Right lung (tissue), 5 donors: ENCODE data around the gene PKD1. TPM values are rescaled to one million over a fixed set of nuclear protein-coding genes. Genes with fewer than 3 reads are reported as not detected.
"Not testable (repeated sequence)": the region's sequence is repeated elsewhere in the genome, so short reads cannot be mapped to it uniquely, and the experiment has no call there.

Source experiments
- DNase-seq, 2 donors: peaks; one replicate each; pipeline ENCODE4 v3.0.0-alpha.2; 2013
- polyA plus RNA-seq, 5 donors: library from polyadenylated mRNA; unstranded; fragments of 120-200 nt; gene quantifications; one replicate each; pipeline versions ENCODE4 v1.2.1 to v1.2.3, GENCODE V29; 2013; ENCODE audit warnings: inconsistent platforms in 1 of 5, low replicate concordance in 1 of 5; ENCODE audit not compliant: insufficient read length in 5 of 5, insufficient read depth in 1 of 5

The PKD1 gene
- polyA plus RNA-seq, 5 donors, result 66.7 to 168 (median 123) TPM

DNA sequence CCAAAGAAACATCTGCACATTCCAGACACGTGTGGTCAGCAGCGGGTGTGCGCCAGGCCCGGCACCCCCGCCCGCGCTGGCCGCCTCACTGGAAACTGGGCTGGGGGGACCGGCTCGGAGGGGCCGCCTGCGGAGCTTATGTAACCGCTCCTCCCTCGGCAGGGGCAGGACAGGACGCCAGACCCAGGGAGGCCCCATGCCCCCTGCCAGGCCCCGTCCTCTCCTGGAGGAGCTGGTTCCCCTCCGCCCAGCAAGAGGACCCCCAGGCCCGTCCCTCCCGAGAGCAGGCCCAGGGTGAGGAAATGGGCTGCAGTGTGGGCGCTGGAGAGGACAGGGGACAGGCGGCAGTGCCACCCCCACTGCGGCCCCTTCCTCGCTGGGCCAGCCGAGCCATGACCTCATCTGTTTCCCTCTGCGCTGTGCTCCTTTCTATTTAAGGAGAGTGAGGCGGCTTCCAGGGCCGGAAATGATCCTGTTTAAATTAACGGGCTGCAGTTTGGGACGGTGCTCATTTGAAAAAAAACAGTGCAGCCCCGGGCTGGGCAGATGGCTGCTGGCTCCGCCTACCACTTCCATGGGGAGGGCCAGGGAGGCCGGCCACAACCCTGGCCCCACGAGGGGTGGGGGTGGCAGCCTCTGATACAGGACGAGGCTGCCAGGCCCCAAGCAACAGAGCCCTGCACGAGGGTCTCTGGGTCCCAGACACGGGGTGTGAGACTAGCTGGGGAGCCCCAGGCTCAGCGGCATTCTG is 10.8 kb downstream of the PKD1 start:
- peak; percentile 82 to 83 for DNase-seq

DNA sequence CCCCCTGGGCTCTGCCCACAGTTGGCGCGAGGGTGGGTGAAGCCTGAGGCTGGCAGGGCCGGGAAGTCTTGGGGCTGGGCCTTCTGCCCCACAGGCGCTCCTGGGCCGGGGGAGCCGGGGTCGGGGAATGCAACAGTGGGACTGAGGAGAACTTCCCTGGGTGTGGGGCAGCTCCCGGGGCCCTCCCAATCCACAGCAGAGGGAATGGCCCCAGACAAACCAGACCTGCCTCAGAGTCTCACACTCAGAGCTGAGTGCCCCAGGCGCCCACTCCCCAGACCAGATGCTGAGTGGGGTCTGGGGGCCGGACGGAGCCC is 11.4 kb downstream of the PKD1 start:
- DNase-seq, result not testable (repeated sequence)

DNA sequence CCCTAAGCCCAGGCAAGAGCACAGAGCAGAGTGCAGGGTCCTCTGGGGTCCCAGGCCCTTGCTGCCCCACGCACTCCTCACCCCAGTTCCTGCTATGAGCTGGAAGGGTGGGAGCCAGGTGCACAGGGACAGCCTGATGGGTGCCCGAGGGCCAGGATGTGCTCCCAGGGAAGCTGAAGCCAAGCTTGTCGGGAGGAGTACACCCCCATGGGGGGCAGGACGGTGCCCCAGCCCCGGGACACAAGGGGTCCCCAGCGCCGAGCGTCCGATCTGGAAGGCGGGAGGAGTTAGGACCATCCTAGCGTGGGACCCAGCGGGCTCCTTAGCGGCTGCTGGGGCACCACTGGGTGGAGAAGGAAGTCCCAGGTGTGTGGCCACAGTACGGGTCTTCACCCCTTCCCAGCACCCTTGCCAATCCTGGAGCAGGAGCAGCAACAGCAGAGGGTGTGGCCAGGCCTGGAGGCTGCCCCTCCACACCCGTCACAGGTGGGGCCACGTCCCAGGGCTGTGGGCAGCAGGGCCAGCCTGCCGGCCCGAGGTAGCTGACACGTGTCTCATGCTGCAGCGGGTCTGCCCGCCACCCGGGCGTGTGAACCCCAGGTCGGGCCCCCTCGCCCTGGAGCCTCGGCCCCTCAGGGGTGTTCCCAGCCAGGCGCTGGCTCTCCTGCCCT is 11.9 kb downstream of the PKD1 start:
- DNase-seq, result not testable (repeated sequence)

DNA sequence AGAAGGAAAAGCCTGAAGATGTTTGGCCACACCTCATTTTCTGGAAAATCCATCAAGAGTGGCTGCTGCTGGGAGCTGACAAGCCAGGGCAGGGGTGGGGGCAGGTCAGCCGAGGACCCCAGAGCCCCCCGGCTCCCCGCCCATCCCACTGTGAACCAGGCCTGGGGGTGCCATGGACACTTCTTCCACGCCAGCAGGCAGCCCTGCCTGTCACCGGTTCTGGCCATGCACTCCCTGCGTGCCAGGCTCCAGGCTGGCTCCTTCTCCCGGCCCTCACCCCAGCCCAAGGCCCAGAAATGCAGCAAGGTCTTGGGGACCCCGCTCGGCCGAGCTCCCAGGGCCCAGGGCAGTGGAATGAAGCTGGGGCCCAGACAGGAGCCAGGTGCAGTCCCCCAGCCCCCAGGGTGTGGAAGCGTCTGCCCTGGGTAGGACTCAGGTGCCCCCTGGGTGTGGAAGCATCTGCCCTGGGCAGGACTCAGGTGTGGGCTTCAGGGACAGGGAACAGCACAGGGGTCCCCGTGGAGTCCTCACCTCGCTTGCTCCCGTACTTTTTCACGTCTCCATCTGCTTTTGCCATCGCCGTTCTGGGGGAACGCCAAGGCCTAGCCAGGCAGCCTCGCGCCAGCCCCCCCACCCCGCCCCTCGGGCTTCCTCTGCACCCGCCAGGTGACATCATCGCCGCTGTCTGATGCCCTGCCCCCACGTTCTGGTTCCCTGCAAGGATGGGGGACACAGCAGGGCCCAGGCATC is 12.6 kb downstream of the PKD1 start:
- DNase-seq, result not testable (repeated sequence)

DNA sequence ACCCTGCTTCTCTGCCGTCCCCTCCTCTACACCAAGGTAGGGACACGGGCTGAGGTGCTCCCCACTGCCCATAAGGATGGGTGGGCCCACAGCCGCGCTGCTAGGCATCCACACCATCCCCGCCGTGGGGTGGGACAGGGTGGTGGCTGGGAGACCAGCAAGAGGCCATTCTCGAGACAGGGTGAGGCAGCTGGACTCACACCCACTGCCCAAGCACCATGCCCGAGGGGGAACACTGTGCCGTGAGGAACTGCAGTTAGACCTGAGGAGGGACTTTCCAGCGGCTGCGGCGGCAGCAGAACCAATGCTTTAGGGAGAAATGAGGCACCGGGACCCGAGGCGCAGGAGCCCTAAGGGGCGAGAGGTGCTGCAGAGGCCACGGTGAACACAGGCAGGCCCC is 13.3 kb downstream of the PKD1 start:
- no peak for DNase-seq

DNA sequence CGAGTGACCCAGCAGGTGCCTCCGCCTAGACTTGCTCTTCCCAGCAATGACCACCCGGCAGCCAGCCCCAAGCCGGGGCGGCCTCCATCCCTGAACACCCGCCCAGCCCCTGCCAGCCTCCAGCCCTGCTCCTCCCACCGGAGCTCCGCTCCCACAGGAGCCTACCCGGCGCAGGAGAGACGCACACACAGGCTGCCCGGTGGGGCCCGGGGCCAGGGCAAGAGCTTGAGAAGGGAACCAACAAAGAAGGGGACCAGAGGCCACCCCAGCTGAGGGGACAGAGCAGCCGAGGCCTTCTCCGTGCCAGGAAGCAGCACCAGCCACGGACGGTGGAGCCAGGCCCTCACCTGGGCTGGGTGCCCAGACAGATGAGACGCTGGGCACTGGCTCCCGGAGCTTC is 13.8 kb downstream of the PKD1 start:
- no peak for DNase-seq

DNA sequence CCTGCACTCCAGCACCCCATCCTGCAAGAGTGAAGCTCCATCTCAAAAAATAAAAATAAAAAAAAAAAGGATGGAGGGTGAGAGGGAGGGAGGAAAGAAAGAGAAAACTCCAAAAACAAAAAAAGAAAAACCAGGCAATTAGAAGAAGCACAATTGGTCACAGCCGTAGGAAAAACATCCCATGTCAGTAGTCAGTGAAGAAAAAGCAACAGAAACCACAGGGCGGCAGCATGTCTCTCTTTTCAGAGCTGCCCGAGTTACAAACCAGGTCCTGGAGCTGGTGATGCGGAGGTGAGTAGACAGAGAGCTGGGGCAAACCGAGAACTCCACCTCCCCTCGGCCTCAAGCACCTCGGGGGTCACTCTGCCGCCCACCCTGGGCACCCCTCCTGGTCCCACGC is 14.4 kb downstream of the PKD1 start:
- DNase-seq, result not testable (repeated sequence)

DNA sequence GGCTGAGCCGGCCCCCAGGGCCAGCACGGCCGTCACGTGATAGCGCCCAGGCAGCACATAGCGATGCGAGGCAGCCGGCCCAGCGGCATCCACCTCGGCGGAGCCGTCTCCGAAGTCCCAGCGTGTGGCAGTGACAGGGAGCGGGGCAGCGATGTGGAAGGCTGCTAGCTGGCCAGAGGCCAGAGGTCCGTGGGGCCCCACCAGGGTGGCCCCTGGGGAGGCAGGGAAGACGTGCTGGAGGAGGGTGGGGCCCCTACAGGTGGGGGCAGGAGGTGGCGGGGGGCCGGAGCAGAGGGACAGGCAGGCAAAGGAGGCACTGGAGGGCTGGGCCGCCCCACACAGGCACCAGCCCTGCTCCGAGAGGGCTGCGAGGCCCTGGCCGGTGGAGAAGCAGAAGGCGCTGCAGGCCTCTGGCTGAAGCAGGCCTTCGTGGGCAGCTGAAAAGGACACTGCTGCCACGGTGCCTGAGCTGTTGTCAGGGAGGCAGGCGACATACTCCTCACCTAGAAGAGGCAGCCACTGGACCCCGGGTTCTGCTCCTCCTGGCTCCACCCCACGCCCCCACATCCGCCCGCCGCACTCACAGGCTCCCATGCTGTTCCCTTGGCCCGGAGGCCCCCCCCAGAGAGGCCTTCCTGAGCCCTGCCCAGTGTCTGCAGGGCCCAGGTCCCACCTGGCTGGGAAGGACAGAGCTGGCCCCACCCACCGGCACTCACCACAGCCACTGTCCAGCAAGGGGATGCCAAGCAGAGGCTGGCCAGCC is 17.6 kb downstream of the PKD1 start:
- DNase-seq, result not testable (repeated sequence)

DNA sequence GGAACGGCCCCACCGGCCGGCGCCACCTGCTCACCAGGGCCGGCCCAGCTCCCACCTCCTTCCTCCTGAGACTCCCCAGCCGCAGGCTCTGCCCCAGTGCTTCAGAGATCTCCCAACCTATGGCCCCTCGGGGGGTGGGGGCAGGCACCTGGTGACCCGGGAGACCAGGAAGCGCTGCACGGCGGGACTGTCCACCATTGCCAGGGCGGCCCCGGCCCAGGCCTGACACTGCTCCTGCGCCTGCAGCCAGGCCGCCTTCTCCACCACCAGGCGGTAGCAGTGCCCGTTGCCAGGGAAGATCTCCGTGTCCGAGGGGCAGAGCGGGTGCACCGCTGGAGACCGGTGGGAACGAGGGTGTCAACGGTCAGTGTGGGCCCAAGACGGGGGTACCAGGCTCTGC is 18.4 kb downstream of the PKD1 start:
- not testable (repeated sequence) for DNase-seq

DNA sequence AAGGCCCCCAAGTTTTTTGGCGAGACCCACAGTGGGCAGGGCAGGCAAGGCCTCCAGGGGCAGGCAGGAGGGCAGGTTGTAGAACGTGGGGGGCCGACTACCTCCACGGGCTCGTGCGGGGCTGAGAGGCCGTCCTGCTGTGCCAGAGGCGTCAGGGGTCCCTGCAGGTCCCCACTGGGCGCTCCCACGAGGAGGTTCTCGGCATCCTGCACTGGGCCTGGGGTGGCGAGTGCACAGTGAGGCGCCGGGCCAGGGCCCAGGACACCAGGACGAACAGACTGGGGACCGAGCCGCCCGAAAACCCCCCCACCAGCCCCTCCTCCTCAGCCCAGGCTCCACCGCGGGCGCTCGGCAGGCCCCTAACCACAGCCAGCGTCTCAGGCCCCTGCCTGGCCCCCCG is 19.3 kb downstream of the PKD1 start:
- DNase-seq, result not testable (repeated sequence)

DNA sequence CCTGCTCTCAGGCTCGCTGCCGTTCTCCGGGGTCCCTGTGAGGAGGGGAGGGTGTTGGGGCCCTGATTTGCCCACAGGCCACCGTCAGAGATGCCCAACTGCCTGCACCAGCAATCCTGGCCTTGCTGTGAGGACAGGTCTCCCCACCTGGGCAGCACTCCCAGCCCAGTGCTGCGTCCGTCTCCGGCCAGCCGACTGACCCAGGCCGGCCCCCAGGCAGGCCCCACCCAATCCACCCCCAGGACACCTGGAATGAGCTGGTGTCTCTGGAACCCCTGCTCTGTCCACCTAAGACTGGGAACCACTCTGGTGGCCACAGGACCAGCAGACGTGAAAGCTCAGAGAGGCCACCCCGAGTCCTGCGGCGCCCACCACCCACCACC is 20.1 kb downstream of the PKD1 start:
- DNase-seq, result no peak

DNA sequence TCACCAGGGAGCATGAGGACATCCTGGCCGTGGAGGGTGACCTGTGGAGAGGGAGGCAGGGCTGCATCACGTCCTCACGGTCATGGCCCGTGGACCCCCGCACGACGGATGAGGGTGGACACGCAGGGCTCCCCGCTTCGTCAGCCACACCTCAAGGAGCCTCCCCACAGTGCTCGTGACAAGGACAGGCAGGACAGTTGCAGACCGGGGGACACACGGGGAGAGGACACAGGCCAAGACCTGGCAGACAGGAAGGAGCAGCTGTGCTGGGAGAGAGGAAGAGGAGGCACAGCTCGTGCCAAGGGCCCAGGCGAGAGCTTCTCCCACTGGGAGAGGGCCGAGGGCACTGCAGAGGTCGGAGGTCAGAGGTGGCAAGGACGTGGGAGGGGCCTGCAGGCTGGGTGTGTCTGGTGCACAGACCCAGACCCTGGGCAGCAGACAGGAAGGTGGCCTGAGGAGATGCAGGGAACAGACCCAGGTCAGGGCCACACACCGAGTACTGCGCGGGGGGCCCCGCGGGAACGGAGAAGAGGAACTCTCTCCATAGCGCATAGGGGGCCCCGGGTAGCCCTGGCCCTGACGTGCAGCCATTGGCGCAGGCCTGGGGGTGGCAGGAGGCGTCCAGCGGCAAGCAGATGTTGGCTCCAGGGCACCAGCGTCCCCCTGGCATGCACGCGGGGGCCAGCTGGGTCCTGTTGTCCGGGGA is 20.7 kb downstream of the PKD1 start:
- DNase-seq, result not testable (repeated sequence)

DNA sequence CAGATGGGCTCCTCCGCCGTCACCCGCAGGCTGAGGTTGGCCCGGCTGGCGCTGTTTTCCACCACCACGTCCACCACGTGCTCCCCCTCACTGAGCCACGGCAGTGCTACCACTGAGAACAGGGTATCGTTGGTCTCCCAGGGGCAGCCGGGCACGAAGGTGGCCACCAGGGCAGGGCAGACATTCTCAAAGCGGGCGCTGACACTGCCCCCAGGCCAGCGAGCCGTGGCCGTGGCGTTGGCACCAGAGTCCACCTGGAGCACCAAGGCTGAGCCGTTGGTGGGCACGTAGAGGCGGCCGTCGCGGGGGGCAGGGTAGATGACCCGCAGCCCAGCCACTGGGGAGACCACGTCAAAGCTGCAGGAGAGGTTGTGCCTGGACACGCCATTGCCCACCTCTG is 21.5 kb downstream of the PKD1 start:
- DNase-seq, result not testable (repeated sequence)

DNA sequence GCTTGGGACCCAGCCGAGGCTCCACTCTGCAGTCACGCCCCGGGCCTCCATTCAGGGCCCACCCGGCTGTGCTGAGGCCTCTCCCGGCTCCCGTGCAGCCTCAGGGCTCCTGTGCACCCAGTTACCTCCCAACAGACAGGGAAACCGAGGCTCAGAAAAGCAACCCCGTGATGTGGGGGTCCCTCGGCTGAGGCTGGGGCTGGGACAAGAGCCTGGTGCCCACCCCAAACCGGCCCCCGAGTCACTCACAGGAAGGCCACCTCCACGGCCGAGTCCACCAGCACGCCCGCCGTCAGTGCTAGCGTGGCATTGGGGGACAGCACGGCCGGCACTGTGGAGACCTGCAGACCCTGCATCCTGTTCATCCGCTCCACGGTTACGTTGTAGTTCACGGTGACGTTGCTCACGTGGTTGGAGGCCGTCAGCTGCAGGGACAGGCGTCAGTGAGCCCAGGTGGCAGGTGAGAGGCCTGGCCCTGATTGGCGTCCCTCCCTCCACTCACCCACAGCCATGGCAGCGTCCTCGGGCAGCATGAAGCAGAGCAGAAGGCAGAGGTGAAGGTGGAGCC is 23.1 kb downstream of the PKD1 start:
- DNase-seq, result not testable (repeated sequence)

DNA sequence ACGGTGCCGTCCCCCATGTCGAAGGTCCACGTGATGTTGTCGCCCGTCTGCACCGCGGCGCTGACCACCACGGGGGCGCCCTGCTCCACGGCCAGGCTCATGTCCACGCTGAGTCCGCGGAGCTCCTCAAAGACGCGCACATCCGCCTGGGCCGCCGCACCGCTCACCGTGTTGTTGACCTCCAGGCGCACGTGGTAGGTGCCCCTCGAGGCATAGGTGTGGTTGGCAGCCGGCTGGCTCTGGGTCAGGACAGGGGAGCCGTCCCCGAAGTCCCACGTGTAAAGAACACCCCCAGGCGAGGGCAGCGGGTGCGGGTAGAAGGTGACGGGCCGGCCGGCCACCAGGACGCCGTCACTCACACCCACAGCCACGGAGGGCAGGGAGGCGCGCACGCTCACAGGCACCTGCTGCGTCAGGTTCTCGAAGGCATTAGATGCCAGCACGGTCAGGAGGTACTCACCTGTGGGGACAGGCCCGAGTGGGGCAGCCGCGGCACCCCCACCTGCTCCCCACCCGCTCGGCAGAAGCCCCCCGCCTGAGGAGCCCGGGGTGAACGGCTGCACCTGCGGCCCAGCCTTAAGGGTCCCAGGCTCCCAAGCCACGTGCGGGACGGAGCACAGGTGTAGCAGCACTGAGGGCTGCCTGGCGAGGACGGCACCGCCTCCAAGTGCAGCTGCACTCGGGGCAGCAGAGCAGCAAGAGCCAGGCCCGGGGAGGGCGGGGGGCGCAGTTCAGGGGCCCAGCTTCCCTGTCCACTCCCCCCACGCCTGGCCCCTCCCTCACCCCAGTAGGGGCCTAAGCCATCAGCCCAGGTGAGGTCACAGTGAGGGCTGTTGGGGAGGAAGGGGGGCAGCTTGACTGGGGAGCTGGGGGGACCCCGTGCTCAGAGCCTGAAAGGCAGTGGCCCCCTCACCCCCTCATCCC is 24.0 kb downstream of the PKD1 start:
- not testable (repeated sequence) for DNase-seq

DNA sequence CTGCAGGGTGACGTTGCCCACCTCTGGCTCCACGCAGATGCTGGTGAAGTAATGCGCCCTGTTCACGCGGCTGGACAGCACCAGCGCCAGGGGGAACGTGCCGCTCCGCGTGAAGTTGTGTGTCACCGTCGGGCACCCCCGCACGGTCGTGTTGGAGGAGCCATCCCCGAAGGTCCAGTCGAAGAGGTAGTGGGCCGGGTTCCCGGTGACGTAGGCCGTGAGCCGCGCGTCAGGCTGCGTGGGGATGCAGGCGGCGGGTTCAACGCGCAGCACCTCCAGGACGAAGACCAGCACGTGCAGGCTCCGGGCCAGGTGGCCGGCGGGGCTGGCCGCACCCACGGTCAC is 24.7 kb downstream of the PKD1 start:
- not testable (repeated sequence) for DNase-seq

DNA sequence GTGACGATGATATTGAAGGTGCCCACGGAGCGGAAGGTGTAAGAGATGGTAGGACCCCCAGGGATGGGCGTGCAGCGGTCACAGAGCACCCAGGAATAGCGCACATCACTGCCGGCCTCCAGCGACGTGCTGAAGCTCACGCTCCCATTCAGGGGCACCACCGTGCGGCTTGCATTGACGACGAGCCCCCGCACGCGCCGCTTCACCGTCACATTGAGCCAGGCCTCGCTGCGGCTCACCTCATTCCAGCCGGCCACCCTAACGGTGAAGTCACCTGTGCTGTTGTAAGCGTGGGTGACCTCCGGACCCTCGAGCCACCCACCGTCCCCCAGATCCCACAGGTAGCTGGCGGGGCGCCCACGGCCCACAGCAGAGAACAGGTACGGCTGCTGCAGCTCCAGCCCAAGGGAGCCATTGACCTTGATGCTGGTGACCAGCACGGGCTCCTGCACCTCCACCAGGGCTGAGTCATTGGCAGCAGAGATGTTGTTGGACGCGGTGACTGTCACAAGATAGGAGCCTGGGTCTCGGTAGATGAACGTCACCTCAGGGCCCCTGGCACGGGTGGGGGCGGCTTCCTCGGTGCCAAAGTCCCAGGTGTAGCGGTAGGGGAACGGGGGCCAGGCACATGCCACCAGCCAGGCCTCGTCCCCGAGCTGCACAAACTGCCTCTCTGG is 25.2 kb downstream of the PKD1 start:
- not testable (repeated sequence) for DNase-seq

DNA sequence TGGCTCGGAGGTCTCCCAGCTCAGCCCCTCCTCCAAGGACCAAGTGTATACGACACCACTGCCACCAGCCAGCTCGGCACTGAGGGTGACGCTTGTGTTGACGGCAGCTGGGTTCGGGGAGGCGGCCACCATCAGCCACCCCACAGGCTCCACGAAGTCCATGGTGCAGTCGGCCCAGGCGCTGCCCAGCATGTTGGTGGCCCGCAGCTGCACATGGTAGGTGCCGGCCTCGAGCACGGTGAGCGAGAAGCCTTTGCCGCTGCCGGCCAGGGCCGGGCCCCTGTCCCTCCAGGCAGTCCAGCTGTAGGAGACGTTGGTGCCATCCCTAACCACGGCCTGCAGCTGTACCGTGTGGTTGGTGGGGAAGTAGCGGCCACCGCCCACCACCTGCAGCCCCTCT is 25.8 kb downstream of the PKD1 start:
- not testable (repeated sequence) for DNase-seq

DNA sequence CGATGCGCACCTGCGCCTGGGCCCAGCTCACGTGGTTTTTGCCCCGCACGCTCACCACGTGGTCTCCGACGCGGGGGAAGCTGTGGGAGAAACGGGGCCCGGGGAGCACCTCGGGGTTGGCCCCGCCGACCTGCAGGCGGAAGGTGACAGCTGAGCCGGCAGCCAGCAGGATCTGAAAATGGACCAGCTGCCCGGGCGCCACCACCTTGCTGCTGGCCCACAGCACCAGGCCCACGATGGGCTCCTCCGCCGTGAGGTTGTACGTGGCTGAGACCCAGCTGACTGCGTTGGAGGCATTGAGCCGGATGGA is 26.5 kb downstream of the PKD1 start:
- not testable (repeated sequence) for DNase-seq
